A172 (cell line): ENCODE results near the gene TMEM201. TPM values are rescaled to one million over a fixed set of nuclear protein-coding genes. Genes with fewer than 3 reads are reported as not detected.
"Not testable (repeated sequence)": the region's sequence is repeated elsewhere in the genome, so short reads cannot be mapped to it uniquely, and the experiment has no call there.

Experiments
- DNase-seq: peaks from one replicate; pipeline ENCODE4 v3.0.0-alpha.2; 2015; ENCODE audit warnings: low spot score
- total RNA-seq: library from RNA; depleted of rRNA; stranded (reverse); fragments of >200 nt; shearing (Covaris generic); gene quantifications from 2 replicates; pipeline ENCODE4 v1.2.3, GENCODE V29; 2014; rRNA removed

Gene TMEM201, protein sequence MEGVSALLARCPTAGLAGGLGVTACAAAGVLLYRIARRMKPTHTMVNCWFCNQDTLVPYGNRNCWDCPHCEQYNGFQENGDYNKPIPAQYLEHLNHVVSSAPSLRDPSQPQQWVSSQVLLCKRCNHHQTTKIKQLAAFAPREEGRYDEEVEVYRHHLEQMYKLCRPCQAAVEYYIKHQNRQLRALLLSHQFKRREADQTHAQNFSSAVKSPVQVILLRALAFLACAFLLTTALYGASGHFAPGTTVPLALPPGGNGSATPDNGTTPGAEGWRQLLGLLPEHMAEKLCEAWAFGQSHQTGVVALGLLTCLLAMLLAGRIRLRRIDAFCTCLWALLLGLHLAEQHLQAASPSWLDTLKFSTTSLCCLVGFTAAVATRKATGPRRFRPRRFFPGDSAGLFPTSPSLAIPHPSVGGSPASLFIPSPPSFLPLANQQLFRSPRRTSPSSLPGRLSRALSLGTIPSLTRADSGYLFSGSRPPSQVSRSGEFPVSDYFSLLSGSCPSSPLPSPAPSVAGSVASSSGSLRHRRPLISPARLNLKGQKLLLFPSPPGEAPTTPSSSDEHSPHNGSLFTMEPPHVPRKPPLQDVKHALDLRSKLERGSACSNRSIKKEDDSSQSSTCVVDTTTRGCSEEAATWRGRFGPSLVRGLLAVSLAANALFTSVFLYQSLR
- total RNA-seq: 5.6 and 8.9 TPM in 2 replicates

DNA sequence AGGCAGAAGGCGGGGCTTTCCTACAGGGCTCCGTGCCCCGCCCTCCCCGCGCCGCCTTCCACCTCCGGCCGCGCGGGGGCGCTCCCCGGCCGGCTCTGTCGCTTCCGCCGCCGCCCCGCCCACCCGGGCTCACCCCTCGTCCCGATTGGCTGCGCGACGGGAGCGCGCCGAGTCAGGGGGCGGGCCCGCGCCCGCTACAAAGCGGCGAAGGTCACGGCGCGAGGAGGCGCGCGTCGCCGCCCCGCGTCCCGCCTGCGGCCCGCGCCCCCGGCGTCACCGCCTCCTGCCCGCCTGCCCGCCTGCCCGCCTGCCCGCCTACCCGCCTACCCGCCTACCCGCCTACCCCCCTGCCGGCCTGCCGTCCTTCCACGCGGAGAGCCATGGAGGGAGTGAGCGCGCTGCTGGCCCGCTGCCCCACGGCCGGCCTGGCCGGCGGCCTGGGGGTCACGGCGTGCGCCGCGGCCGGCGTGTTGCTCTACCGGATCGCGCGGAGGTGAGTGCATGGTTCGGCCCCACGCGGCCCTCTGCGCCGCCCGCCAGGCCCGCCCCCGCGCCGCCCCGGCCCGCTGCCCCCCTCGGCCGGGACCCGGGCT, at the start of gene TMEM201:
Gene TMEM201, plus strand, starts transcription at position 361 of the 593 bp plus-strand sequence. Its CDS starts 20 bp downstream, at position 381.
- DNase-seq: peak; percentile 67

DNA sequence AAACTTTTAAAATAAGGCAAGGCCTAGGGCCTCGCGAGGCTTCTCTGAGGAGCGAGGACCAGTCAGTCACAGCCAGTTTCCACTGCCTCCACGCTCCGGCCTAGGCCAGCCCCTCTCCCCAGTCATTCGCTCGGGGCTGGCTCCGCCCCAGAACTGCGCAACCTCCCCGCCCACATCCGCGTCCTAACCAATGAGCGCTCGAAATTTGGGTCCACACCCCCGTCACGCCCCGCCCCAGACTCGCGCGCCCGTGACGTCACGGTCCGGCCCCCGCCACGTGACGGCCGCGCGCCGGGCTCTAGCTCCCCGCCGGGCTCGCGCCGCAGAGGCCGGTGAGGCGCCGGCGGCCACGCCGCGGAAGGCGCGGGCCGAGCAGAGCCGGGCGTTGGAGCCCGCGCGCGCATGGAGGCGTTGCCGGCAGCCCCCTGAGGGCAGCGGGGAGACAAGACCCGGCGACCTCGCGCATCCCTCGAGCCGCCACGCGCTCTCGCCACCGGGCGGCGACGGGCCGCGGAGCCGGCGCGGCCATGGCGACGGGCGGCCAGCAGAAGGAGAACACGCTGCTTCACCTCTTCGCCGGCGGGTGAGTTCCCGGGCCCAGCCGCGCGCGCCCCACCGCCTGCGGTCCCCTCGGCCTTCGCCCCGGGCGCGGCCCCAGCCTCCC, 49.4 kb upstream of the TMEM201 start, which contains the start of gene SLC25A33:
Gene SLC25A33, plus strand, starts transcription at position 301 of the 664 bp plus-strand sequence. Its CDS starts 227 bp downstream, at position 528.
- DNase-seq: peak; percentile 85

DNA sequence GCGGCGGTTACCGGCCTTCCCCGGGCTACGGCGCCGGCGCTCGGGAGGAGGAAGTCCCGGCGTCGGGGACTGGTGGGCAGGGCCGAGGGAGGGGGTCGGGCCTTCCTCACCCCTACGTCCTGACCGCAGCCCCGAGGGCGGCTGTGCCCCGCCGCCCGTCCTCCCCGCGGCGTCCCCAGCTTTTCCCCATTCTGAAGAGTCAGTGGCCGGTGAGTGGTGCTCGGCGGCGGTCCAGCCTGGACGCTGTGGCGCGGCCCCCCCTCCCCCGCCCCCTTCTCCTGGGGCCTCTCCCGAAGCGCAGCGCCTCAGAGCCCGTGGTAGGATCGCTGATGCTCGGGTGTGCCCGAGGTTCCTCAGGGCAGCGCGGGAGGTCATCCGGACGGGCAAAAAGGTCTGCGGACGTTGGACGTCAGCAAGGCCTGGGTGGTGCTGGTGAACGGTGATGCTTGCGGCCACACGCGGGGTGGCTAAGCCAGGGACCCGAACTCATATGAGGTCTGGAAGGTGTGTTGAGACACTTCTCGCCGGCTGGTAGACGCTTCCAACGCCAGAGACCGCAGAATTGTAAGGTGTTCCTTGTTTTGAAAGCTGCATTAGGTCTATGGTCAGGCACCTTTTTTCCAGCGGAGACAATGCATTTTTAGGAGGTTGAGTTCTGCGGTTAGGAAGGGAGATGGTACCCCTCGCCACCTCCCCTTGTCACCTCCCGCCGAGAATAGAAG, 48.7 kb upstream of the TMEM201 start:
- DNase-seq: peak; percentile 30

DNA sequence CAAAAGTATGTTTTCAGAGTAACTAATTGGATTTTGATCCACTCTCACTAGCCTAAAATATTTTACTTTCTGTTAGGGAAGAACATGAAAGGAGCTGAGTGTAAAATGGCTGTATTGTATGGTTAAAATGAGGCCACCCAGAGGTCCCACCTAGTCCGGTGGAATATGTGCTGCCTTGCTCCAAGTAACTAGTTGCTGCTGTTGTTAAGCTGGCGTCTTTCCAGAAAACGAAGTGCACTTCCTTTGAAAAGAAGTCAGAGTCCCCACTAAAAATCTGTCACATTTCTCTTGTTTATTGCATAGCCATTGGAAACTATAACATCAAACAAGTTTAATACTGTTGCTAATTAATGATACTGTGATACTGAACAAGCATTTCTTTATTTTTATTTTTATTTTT, 46.3 kb upstream of the TMEM201 start:
- no peak for DNase-seq

DNA sequence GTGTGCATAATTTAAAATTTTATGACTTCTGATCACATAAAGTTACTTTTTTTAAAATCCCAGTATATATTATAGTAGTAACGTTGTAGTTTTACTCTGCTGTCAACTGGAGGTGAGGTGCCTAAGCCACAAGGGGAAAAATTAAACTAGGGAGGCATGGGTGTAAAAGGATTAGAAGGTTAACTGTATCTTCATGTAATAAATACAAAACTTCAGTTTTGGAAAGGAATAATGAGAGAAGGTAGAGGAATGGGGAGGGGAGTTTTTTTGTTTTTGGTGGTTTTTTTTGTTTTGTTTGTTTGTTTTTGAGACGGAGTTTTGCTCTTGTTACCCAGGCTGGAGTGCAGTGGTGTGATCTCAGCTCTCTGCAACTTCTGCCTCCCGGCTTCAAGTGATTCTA, 43.8 kb upstream of the TMEM201 start:
- no peak for DNase-seq

DNA sequence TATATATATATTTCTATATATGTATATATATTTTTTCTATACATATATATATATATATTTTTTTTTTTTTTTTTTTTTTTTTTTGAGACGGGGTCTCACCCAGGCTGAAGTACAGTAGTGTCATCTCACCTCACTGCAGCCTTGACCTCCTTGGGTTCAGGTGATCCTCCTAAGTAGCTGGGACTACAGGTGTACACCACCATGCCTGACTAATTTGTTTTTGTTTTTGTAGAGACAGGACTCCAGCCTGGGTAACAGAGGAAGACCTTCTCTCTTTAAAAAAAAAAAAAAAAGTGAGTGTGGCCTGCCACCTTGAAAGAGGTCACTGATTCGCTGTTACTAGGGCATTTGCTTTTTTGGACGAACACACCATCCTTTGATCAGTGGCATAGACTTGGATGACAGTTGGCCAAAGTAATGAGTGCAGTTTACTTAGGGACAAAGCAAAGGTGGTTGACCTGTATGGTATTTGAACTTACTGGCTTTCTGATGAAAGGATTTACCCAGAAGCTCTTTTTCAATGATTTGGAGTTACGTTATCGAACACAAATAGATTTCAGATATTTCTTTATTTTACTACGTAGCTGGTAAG, 38.7 kb upstream of the TMEM201 start:
- DNase-seq: no peak

DNA sequence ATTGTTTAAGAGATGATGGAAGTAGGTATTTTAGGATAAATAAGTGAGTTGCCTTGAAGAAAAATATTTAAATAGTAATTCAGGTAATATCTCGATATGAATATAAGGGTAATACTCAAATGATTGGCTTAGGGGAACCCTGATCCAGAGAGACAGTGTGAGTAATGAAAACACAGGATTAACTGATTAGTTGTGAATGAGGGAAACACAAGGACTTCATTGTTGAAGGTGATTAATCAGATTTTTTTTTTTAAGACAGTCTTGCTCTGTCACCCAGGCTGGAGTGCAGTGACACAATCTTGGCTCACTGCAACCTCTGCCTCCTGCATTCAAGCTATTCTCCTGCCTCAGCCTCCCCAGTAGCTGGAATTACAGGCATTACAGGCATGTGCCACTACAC, 36.7 kb upstream of the TMEM201 start:
- DNase-seq: no peak

DNA sequence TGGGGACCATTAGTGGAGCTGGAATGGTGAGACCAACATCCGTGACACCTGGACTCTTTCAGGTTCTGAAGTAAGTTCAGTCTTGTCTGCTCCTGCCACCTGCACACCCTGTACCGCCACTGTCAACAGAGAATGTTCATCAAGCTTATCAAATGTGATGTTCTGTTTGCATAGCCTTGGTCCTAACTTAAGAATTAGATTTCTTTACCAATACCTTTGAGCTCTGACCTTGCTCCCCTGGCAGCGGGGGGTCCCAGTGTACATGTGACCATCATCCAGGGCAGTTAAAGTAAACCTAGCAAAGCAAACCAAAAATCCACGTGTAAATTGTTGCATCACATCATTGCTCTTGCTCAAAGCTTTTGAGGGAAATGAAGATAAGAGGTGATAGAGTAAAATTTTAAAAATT, 35.0 kb upstream of the TMEM201 start:
- DNase-seq: no peak

DNA sequence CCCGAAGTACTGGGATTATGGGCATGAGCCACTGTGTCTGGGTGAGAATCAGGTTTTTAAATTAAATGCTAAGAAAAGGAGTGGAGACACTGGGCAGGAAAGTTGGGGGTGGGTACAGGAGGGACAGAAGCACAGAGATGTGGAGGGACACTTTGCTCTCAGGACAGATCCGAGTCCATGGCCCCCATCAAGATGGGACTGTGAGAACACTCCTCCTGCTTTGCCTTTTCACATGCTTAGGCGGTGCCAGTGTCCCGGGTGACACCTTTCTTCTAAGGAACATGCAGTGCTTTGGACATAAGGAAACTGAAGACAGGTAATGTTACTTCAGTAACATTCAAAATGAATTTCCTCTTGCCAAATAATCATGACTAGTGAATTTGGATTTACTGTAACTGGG, 32.8 kb upstream of the TMEM201 start:
- DNase-seq: no peak

DNA sequence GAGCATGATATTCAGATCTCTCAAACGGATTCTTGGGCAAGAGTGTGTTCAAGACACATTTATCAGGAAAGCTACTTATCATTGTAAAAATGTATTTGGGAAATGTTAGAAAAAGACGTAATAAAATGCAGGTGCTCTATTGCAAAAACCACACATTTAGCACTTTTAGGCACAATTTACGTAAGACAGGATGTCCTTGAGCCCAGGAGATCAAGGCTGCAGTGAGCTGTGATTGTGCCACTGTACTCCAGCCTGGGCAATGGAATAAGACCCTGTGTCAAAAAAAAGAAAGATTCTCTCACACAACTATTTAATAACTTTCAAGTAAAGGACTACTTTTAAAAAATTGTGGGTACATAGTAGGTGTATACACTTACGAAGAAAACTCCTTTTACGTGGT, 31.1 kb upstream of the TMEM201 start:
- no peak for DNase-seq

DNA sequence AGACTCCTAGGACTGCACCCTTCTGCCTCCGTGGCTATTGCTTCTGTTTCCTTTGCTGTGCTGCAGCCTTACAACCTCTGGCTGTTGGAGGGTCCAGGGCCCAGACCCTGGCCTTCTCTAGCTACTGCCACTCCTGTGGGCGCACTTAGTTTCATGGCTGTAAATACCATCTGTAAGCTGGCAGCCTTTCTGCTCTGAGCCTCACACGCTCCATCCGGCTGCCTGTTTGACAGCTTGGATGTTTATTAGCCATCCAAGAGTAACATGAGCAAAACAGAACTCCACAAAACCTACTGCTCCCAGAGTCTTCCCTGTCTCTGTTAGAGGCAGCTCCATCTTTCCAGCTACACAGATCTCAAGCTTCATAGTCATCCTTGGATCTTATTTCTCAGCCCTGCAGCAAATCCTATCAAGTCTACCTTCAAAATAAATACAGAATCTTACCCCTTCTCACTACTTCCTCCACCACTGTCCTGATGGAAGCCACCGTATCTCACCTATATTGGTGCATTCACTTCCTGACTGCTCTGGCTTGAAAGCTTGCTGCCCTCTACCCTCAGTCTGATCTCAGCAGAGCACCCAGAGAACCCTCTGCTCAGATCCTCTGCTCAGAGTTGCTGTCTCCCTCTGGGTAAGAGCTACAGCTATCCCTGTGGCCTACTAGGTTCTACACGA, 30.3 kb upstream of the TMEM201 start:
- DNase-seq: no peak

DNA sequence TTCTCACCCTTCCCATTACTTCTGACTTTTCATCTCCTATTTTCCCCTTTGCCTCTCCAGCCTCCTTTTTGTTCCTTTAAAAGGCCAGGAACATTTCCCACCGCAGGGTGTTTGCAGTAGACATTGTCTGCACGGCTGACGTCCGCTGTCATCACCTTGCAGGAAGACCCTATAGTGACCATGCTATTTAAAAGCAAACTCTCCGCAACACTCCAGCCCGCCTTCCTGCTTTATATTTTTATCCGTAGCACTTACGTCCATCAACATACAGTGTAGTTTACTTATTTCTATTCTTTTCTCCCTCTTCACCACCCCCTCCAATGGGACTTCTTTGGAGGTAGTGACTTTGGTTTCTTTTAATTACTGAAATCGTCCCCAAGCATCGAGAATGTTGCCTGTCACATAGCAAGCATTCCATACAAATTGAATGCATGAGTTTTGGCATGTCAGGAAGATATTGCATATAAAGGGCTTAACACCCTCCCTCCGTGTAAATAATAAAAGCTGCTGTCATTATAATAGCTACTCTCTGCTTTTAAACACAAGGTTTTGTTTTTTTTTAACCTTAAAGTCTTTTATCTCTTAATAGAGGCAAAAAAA, 29.7 kb upstream of the TMEM201 start:
- no peak for DNase-seq

DNA sequence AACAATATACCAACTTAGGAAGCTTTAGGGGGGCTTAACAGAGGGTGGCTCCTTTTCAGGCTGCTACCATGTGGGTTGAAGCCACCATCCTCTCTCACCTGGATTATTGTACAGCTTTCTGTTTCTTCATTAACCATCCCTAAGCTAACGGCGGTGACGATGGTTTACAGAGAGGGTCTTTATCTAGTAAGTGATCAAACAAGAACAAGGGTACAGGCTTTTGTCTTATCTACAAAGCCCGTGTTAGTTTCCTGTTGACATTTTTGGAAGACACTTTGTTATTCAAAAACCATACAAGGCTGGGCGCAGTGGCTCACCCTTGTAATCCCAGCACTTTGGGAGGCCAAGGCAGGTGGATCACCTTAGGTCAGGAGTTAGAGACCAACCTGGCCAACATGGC, 29.0 kb upstream of the TMEM201 start:
- no peak for DNase-seq

DNA sequence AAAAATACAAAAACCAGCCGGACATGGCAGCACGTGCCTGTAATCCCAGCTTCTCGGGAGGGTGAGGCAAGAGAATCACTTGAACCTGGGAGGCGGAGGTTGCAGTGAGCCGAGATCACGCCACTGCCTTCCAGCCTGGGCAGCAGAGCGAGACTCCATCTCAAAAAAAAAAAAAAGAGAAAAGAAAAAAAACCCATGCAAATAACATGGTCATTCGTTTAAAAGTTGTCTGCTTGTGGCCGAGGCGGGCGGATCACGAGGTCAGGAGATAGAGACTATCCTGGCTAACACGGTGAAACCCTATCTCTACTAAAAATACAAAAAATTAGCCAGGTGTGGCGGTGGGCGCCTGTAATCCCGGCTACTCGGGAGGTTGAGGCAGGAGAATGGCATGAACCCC, 28.6 kb upstream of the TMEM201 start:
- DNase-seq: not testable (repeated sequence)

DNA sequence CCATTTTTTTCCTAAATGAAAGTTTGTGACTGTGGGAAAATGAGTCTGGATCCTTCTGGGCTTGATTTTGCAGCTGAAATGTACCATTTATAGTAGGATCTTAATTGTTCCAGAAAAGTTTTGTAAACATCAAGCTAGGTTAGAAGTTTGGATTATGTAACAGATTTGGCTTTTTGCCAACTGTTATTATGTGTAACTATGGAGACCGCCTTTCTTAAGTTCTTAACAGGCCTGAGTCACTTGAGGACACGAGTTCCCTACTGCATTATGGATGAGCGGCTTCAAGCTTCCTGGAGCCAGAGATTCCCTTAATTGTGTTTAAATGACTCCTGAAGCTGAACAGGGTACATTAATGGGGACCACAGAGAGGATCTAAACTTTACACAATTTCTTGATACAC, 27.3 kb upstream of the TMEM201 start:
- DNase-seq: peak; percentile 52

DNA sequence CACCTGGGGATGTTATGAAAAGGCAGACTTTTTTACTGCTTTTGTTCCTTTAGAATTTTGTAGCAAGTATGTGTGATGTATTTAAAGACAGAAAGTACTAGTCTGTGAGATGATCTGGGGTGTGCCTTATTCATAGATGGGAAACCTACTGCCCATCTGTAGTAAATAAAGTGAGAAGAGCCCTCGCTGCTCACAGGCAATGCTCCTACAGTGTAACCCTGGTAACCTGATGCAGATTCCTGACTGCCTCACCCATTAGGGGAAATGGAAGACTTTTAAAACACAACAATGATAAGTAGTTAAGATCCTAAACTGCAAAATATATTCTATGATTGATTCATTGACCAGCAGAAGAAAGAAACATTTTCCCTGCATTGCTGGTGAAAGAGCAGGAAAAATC, 19.4 kb upstream of the TMEM201 start:
- no peak for DNase-seq

DNA sequence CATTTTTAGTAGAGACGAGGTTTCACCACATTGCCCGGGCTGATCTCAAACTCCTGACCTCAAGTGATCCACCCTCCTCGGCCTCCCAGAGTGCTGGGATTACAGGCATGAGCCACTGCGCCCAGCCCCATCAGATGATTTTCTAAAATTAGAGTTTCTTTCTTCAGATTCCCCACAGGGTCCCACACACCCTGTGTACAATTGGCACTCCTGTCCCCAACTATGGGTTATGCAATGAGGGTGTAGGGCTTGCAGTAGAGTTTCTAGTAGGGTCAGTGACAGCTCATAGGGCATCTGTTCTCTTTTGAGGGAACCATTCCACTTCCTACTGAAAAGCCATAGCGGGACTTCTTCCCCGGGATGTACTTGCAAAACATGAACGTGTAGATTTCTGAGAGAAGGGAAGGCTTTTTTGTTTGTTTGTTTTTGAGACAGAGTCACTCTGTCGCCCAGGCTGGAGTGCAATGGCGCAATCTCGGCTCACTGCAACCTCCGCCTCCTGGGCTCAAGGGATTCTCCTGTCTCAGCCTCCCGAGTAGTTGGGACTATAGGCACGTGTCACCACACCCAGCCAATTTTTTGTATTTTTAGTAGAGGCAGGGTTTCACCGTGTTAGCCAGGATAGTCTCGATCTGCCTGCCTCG, 17.7 kb upstream of the TMEM201 start:
- not testable (repeated sequence) for DNase-seq

DNA sequence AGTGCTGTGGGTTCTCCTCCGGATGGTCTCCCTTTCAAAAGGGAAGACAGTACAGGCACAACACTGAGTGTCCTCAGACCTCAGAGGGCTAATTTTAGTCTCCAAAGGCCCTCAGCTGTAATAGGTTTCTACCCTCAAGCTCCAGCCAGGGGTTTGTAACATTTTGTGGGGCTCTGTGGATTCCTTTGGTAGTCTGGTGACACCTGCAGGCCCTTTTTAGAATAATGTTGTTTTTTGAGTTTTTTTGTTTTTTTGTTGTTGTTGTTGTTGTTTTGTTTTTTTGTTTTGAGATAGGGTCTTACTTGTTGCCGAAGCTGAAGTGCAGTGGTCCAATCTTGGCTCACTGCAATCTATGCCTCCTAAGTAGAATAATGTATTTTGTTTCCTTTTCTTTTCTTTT, 15.0 kb upstream of the TMEM201 start:
- DNase-seq: no peak

DNA sequence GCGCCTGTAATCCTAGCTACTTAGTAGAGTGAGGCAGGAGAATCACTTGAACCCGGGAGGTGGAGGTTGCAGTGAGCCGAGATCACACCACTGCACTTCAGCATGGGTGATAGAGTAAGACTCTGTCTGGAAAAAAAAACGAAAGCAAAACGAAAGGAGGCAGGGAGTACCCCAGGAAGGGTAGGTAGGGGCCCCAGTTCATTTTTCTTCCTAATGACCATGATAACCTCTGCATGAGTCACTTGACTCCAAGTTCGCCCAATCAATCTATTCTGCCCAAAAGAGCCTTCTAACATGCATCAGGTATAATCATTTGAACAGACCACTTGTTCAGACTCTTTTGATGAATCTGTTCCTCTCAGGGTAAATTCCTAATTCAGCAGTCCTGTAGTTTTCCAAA, 13.2 kb upstream of the TMEM201 start:
- DNase-seq: no peak

DNA sequence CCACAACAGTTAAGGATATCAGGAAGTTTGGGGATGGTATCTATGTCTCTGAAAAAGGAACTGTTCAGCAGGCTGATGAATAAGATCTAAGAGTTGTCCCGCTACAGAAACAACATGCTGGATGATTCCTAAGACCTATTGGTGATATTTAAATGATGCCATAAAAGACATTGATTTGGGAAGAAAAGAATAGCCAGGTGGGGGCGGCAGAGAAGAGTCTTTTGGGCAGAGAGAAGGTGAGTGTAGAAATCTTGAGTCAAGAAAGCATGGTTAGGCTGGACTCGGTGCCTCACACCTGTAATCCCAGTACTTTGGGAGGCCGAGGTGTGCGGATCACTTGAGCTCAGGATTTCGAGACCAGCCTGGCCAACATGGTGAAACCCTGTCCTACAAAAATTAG, 11.8 kb upstream of the TMEM201 start:
- no peak for DNase-seq
